ENCODE measurements around the gene P2RX1.

GRCh38 chr17:3915581-3915994 lies 677 bp downstream of the P2RX1 start:
- TF ChIP-seq CTCF (IDR thresholded peaks at IDR 0.05) (no peak), POLR2A (IDR thresholded peaks at IDR 0.05) (no peak), POLR2AphosphoS5 (IDR thresholded peaks at IDR 0.05; ENCODE audit: insufficient read depth in 1 of 2, low read depth in 1 of 2) (no peak)

All from vagina (tissue), 2 donors.